ENCODE results near the gene SPSB1. TPM values are rescaled to one million over a fixed set of nuclear protein-coding genes. Genes with fewer than 3 reads are reported as not detected.

SPSB1 gene
- total and polyA plus RNA-seq, 10 donors: 1.3 to 7.9 (median 4.1) TPM

Other genes with a start within 250 kb of the SPSB1 start
- gene SLC2A5, start 223.3 kb upstream of the SPSB1 start, total RNA-seq: 10 to 100 TPM in 1 of 7 donors, 1 to 10 TPM in 6; 5.3 to 23.6 (median 8.4) TPM
- gene SLC2A5, start 223.3 kb upstream of the SPSB1 start, polyA plus RNA-seq: 1 to 10 TPM; 2.9 to 4.6 (median 3.2) TPM
- gene GPR157, start 163.8 kb upstream of the SPSB1 start, total RNA-seq: 10 to 100 TPM in 1 of 7 donors, 1 to 10 TPM in 6; 5.7 to 10.5 (median 6.8) TPM
- gene GPR157, start 163.8 kb upstream of the SPSB1 start, polyA plus RNA-seq: 1 to 10 TPM; 1.2 to 2.8 (median 1.5) TPM
- gene H6PD, start 58.1 kb upstream of the SPSB1 start, total RNA-seq: 10 to 100 TPM; 32.1 to 55.3 (median 37.8) TPM
- 10 to 100 TPM in 1 of 3 donors, 1 to 10 TPM in 2; 4.5 to 13.9 (median 5.5) TPM for gene H6PD, start 58.1 kb upstream of the SPSB1 start, polyA plus RNA-seq
- 1 to 10 TPM; 2.4 to 4.5 (median 3.3) TPM for gene SLC25A33, start 246.6 kb downstream of the SPSB1 start, total RNA-seq
- 1 to 10 TPM; 2.8 to 3.9 (median 3.1) TPM for gene SLC25A33, start 246.6 kb downstream of the SPSB1 start, polyA plus RNA-seq

Measured in spleen (tissue), 10 donors.